SK-N-SH treated with all-trans-retinoic acid at 6 μM for 48 hours (cell line): ENCODE data around the gene DDX1.

Experiments used
- ATAC-seq: fragments of 200-7000 bp; cut with Tn5 transposase; 3 replicates; pipeline ENCODE4 v1.9.1; 2020; ENCODE audit warnings: mild to moderate bottlenecking, moderate library complexity
- CSDC2 ChIP-seq: fragments of 250-450 bp; sonication (Bioruptor Pico); IDR thresholded peaks from 2 replicates; pipeline ENCODE4 v1.5.0; 2020; ENCODE audit warnings: mild to moderate bottlenecking, moderate library complexity
- CSRNP3 ChIP-seq: fragments of 250-450 bp; sonication (Bioruptor Pico); IDR thresholded peaks from 2 replicates; pipeline ENCODE4 v1.5.1; 2021; ENCODE audit warnings: mild to moderate bottlenecking, moderate library complexity
- ESRRG ChIP-seq: fragments of 250-450 bp; sonication (Bioruptor Pico); IDR thresholded peaks from 2 replicates; pipeline ENCODE4 v1.6.1; 2021; ENCODE audit warnings: mild to moderate bottlenecking
- GLIS3 ChIP-seq: fragments of 250-450 bp; sonication (Bioruptor Pico); IDR thresholded peaks from 2 replicates; pipeline ENCODE4 v1.5.0; 2020; ENCODE audit warnings: mild to moderate bottlenecking, moderate library complexity
- ISL1 ChIP-seq: fragments of 250-450 bp; sonication (Bioruptor Pico); IDR thresholded peaks from 2 replicates; pipeline ENCODE4 v2.1.2; 2022; ENCODE audit warnings: mild to moderate bottlenecking, moderate library complexity
- OSR1 ChIP-seq: fragments of 250-450 bp; sonication (Bioruptor Pico); IDR thresholded peaks from 2 replicates; pipeline ENCODE4 v1.8.0; 2022; ENCODE audit warnings: moderate library complexity, mild to moderate bottlenecking, inconsistent platforms
- PATZ1 ChIP-seq: fragments of 250-450 bp; sonication (Bioruptor Pico); IDR thresholded peaks from 2 replicates; pipeline ENCODE4 v1.8.0; 2020; ENCODE audit warnings: mild to moderate bottlenecking, moderate library complexity, borderline replicate concordance
- POU6F1 ChIP-seq: fragments of 250-450 bp; sonication (Bioruptor Pico); IDR thresholded peaks from 2 replicates; pipeline ENCODE4 v1.8.0; 2021; ENCODE audit warnings: low read depth, mild to moderate bottlenecking, moderate library complexity, borderline replicate concordance
- RARB ChIP-seq: fragments of 250-450 bp; sonication (Bioruptor Pico); IDR thresholded peaks from 2 replicates; pipeline ENCODE4 v1.8.0; 2021; ENCODE audit warnings: mild to moderate bottlenecking, moderate library complexity
- SNAI2 ChIP-seq: fragments of 250-450 bp; sonication (Bioruptor Pico); IDR thresholded peaks from 2 replicates; pipeline ENCODE4 v1.5.0; 2020; ENCODE audit warnings: mild to moderate bottlenecking, moderate library complexity
- TCF4 ChIP-seq: fragments of 250-450 bp; sonication (Bioruptor Pico); IDR thresholded peaks from 2 replicates; pipeline ENCODE4 v1.8.0; 2021; ENCODE audit warnings: mild to moderate bottlenecking, moderate library complexity, borderline replicate concordance
- TOX ChIP-seq: fragments of 250-450 bp; sonication (Bioruptor Pico); IDR thresholded peaks from 2 replicates; pipeline ENCODE4 v1.8.0; 2021; ENCODE audit warnings: mild to moderate bottlenecking, moderate library complexity, borderline replicate concordance
- TSHZ2 ChIP-seq: fragments of 250-450 bp; sonication (Bioruptor Pico); IDR thresholded peaks from 2 replicates; pipeline ENCODE4 v1.5.0; 2020; ENCODE audit warnings: mild to moderate bottlenecking, moderate library complexity
- ZC3H10 ChIP-seq: fragments of 250-450 bp; sonication (Bioruptor Pico); IDR thresholded peaks from 2 replicates; pipeline ENCODE4 v1.5.1; 2021; ENCODE audit warnings: mild to moderate bottlenecking, moderate library complexity
- ZFP3 ChIP-seq: fragments of 250-450 bp; sonication (Bioruptor Pico); IDR thresholded peaks from 2 replicates; pipeline ENCODE4 v1.5.0; 2020; ENCODE audit warnings: mild to moderate bottlenecking, moderate library complexity
- ZFP30 ChIP-seq: fragments of 450-650 bp; formaldehyde crosslinking; IDR thresholded peaks from 2 replicates; pipeline ENCODE4 v1.5.0; 2022; ENCODE audit warnings: mild to moderate bottlenecking, moderate library complexity
- ZNF565 ChIP-seq: fragments of 450-650 bp; formaldehyde crosslinking; conservative IDR thresholded peaks from 2 replicates; pipeline ENCODE4 v1.5.0; 2020; ENCODE audit warnings: low read depth, mild to moderate bottlenecking, moderate library complexity
- ZNF70 ChIP-seq: fragments of 450-650 bp; formaldehyde crosslinking; IDR thresholded peaks from 2 replicates; pipeline ENCODE4 v1.5.0; 2020; ENCODE audit warnings: mild to moderate bottlenecking, moderate library complexity
- ZNF8 ChIP-seq: fragments of 450-650 bp; formaldehyde crosslinking; IDR thresholded peaks from 2 replicates; pipeline ENCODE4 v1.5.0; 2020; ENCODE audit warnings: mild to moderate bottlenecking, moderate library complexity

DDX1 gene

GRCh38 chr2:15669375-15669910 lies 77.8 kb downstream of the DDX1 start:
- TF ChIP-seq SNAI2 (CRISPR knock-in tag) (no peak), ZFP3 (CRISPR knock-in tag) (no peak), ZFP30 (CRISPR knock-in tag) (no peak), ZNF8 (CRISPR knock-in tag) (no peak), TSHZ2 (no peak), POU6F1 (no peak), ZC3H10 (CRISPR knock-in tag) (no peak), ISL1 (CRISPR knock-in tag) (no peak), CSDC2 (CRISPR knock-in tag) (no peak)
- ATAC-seq, result no peak

GRCh38 chr2:15670469-15670868 lies 78.8 kb downstream of the DDX1 start:
- ATAC-seq, result no peak
- TF ChIP-seq GLIS3 (CRISPR knock-in tag), result no peak
- TF ChIP-seq CSDC2 (CRISPR knock-in tag), result no peak
- TF ChIP-seq TOX, result no peak
- no peak for TF ChIP-seq ZFP3 (CRISPR knock-in tag)
- TF ChIP-seq PATZ1, result no peak
- no peak for TF ChIP-seq SNAI2 (CRISPR knock-in tag)
- TF ChIP-seq POU6F1, result no peak
- TF ChIP-seq CSRNP3 (CRISPR knock-in tag), result no peak
- TF ChIP-seq ISL1 (CRISPR knock-in tag), result no peak
- no peak for TF ChIP-seq ZNF565 (CRISPR knock-in tag)
- no peak for TF ChIP-seq TSHZ2

GRCh38 chr2:15670981-15671380 lies 79.3 kb downstream of the DDX1 start:
- no peak for ATAC-seq
- TF ChIP-seq ZNF70 (CRISPR knock-in tag), result no peak

- ATAC-seq, result no peak
- TF ChIP-seq TCF4 (CRISPR knock-in tag), result no peak
- TF ChIP-seq ZC3H10 (CRISPR knock-in tag), result no peak
- no peak for TF ChIP-seq RARB (CRISPR knock-in tag)
- no peak for TF ChIP-seq SNAI2 (CRISPR knock-in tag)
- TF ChIP-seq CSDC2 (CRISPR knock-in tag), result no peak
- no peak for TF ChIP-seq ZNF565 (CRISPR knock-in tag)
- TF ChIP-seq ISL1 (CRISPR knock-in tag), result no peak
- no peak for TF ChIP-seq ZFP30 (CRISPR knock-in tag)
- TF ChIP-seq ESRRG (CRISPR knock-in tag), result no peak
- no peak for TF ChIP-seq POU6F1
- no peak for TF ChIP-seq ZNF8 (CRISPR knock-in tag)
- TF ChIP-seq OSR1 (CRISPR knock-in tag), result no peak
Measured at GRCh38 chr2:15671409-15671808, 79.7 kb downstream of the DDX1 start.
